ENCODE measurements around the gene IL19. TPM values are rescaled to one million over a fixed set of nuclear protein-coding genes. Genes with fewer than 3 reads are reported as not detected.
A peak's percentile ranks its signal among the peaks of the same experiment; 100 is the strongest.

IL19 gene
- total and polyA plus RNA-seq, 3 donors from 2014 or later, result 0.37 TPM; not detected in 2

GRCh38 chr1:206860165-206860564 lies 89.6 kb downstream of the IL19 start:
- H3K27ac ChIP-seq, result no peak overlapping the region
- intact Hi-C loops (cut with DNase I; ENCODE audit: low total_unique reads), result no loop called here
- no peaks in the 10 kb centered on the region for H3K9me3 ChIP-seq
- H3K4me3 ChIP-seq, result no peak overlapping the region
- DNase-seq, result no peak
- no peak for TF ChIP-seq POLR2A (IDR thresholded peaks at IDR 0.05)
- TF ChIP-seq CTCF (IDR thresholded peaks at IDR 0.05), result no peak
- H3K27me3 ChIP-seq, result no peaks in the 10 kb centered on the region
- no peaks in the 10 kb centered on the region for H3K36me3 ChIP-seq (ENCODE audit: low read depth, missing control alignments)
- H3K4me1 ChIP-seq, result no peaks in the 10 kb centered on the region
- WGBS, 2 donors, result 91 to 94% methylated on average over 4 of the region's 4 CpGs

GRCh38 chr1:206863266-206863665 lies 92.7 kb downstream of the IL19 start:
- no peaks in the 10 kb centered on the region for H3K27me3 ChIP-seq
- no peak for DNase-seq
- H3K27ac ChIP-seq, result no peak overlapping the region
- no peaks in the 10 kb centered on the region for H3K36me3 ChIP-seq (ENCODE audit: low read depth, missing control alignments)
- H3K4me3 ChIP-seq, result no peak overlapping the region
- no peaks in the 10 kb centered on the region for H3K4me1 ChIP-seq
- H3K9me3 ChIP-seq, result no peaks in the 10 kb centered on the region
- intact Hi-C loops (cut with DNase I; ENCODE audit: low total_unique reads), result no loop called here
- TF ChIP-seq POLR2A (IDR thresholded peaks at IDR 0.05), result no peak
- no peak for TF ChIP-seq CTCF (IDR thresholded peaks at IDR 0.05)
- 70 to 81% methylated on average over 1 of the region's 1 CpG for WGBS, 2 donors

DNA sequence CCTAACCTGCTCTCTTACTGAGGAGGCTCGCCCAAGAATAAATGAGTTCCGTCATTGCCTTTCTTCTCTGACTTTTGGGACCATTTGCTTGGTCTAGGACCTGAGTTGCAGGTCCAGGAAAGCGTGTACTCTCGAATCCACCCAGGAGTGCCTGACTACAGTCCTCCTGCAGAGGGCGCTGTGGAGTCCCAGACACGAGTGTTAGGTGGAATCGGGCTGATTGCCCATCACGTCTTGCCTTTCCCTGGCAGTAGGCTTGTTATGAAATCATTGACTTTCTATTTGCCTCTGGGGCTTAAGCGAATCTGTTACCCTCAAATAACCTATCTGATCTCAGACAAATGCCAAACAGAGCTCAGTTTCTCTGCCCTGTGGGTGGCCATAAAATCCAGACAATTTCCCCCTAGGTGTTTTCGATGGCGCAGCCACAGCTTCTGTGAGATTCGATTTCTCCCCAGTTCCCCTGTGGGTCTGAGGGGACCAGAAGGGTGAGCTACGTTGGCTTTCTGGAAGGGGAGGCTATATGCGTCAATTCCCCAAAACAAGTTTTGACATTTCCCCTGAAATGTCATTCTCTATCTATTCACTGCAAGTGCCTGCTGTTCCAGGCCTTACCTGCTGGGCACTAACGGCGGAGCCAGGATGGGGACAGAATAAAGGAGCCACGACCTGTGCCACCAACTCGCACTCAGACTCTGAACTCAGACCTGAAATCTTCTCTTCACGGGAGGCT lies 94.5 kb downstream of the IL19 start, which contains the start of gene IL20:
TSS of gene IL20 (plus strand) at position 685 of the 733 bp plus-strand sequence. CDS start 230 bp downstream, outside the sequence.
- DNase-seq, result peak; percentile 89
- intact Hi-C loops (cut with DNase I; ENCODE audit: low total_unique reads), result no loop called here
- 44 to 61% methylated on average over 19 of the region's 19 CpGs for WGBS, 2 donors
- no peak within 1 kb of the TSS for H3K27ac ChIP-seq
- H3K27me3 ChIP-seq, result no peaks in the 10 kb centered on the region
- no peaks in the 10 kb centered on the region for H3K4me1 ChIP-seq
- no peaks in the 10 kb centered on the region for H3K36me3 ChIP-seq (ENCODE audit: low read depth, missing control alignments)
- H3K9me3 ChIP-seq, result no peaks in the 10 kb centered on the region
- H3K4me3 ChIP-seq, result no peak within 1 kb of the TSS
- TF ChIP-seq POLR2A (IDR thresholded peaks at IDR 0.05) (no peak), CTCF (IDR thresholded peaks at IDR 0.05) (peak; percentile 43 to 74 (median 50))

DNA sequence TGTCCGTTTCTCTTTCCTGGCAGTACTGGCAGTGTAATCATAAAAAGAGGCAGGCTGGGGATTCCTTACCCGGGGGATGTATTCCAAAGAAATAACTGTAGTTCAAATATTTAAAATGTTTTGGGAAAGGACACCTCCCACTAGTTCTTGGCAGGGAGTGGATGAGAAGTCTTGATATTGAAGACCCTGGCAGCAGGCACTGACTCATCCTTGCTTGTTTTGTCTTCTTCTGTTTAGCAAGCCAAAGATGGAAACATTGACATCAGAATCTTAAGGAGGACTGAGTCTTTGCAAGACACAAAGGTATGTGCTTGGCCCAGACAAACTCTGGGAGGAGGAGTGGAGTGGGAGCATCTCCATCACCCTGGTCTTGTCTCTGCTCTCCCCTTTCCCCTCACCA lies 95.5 kb downstream of the IL19 start:
- DNase-seq, result no peak
- no peak overlapping the region for H3K27ac ChIP-seq
- intact Hi-C loops (cut with DNase I; ENCODE audit: low total_unique reads), result no loop called here

More for the DNA sequence above, 95.5 kb downstream of the IL19 start:
- 16 to 26% methylated on average over 2 of the region's 2 CpGs for WGBS, 2 donors
- TF ChIP-seq POLR2A (IDR thresholded peaks at IDR 0.05) (no peak), CTCF (IDR thresholded peaks at IDR 0.05) (no peak)
- Histone ChIP-seq H3K36me3 (ENCODE audit: low read depth, missing control alignments) (no peaks in the 10 kb centered on the region), H3K4me3 (no peak overlapping the region), H3K9me3 (no peaks in the 10 kb centered on the region), H3K27me3 (no peaks in the 10 kb centered on the region), H3K4me1 (no peaks in the 10 kb centered on the region)
